IPS-15b (cell line): Measurements from ENCODE around the gene SNRK.

ENCODE experiments used
- H3K27me3 ChIP-seq: one replicate; pipeline ENCODE4 v1.6.1; 2013; ENCODE audit warnings: low read length; ENCODE audit not compliant: control insufficient read depth, insufficient read depth
- H3K36me3 ChIP-seq: one replicate; pipeline ENCODE4 v1.6.1; 2013; ENCODE audit warnings: low read length; ENCODE audit not compliant: control insufficient read depth, insufficient read depth
- H3K4me1 ChIP-seq: one replicate; pipeline ENCODE4 v1.6.1; 2013; ENCODE audit warnings: mild to moderate bottlenecking, low read length; ENCODE audit not compliant: control insufficient read depth, insufficient read depth
- H3K4me3 ChIP-seq: one replicate; pipeline ENCODE4 v1.5.1; 2013; ENCODE audit warnings: low read depth, low read length
- H3K9ac ChIP-seq: one replicate; pipeline ENCODE4 v1.6.1; 2013; ENCODE audit warnings: low read depth, mild to moderate bottlenecking, low read length
- H3K9me3 ChIP-seq: one replicate; pipeline ENCODE4 v1.6.1; 2013; ENCODE audit warnings: mild to moderate bottlenecking, low read length; ENCODE audit not compliant: control insufficient read depth, insufficient read depth

Gene SNRK

GRCh38 chr3:43290956-43291355 is 4.6 kb downstream of the SNRK start:
- no peaks in the 10 kb centered on the region for H3K36me3 ChIP-seq
- H3K9ac ChIP-seq = no peak overlapping the region
- H3K27me3 ChIP-seq = peaks cover 4% of the 10 kb centered on the region
- H3K9me3 ChIP-seq = no peaks in the 10 kb centered on the region
- peaks cover 2% of the 10 kb centered on the region for H3K4me1 ChIP-seq
- H3K4me3 ChIP-seq = no peak overlapping the region

- Histone ChIP-seq H3K4me1 (peaks cover 2% of the 10 kb centered on the region), H3K9ac (no peak overlapping the region), H3K4me3 (no peak overlapping the region), H3K9me3 (no peaks in the 10 kb centered on the region), H3K27me3 (peaks cover 4% of the 10 kb centered on the region), H3K36me3 (no peaks in the 10 kb centered on the region)
Measured at GRCh38 chr3:43291546-43291945, 5.2 kb downstream of the SNRK start.

- no peak overlapping the region for H3K4me3 ChIP-seq
- H3K9me3 ChIP-seq = no peaks in the 10 kb centered on the region
- H3K27me3 ChIP-seq = no peaks in the 10 kb centered on the region
- no peaks in the 10 kb centered on the region for H3K36me3 ChIP-seq
- H3K9ac ChIP-seq = no peak overlapping the region
- H3K4me1 ChIP-seq = no peaks in the 10 kb centered on the region
Measured at GRCh38 chr3:43294975-43295374, 8.6 kb downstream of the SNRK start.

- Histone ChIP-seq H3K36me3 (no peaks in the 10 kb centered on the region), H3K4me3 (no peak overlapping the region), H3K9ac (no peak overlapping the region), H3K4me1 (no peaks in the 10 kb centered on the region), H3K27me3 (no peaks in the 10 kb centered on the region), H3K9me3 (no peaks in the 10 kb centered on the region)
Measured at GRCh38 chr3:43296565-43296964, 10.2 kb downstream of the SNRK start.

- Histone ChIP-seq H3K9ac (no peak overlapping the region), H3K9me3 (no peaks in the 10 kb centered on the region), H3K4me1 (no peaks in the 10 kb centered on the region), H3K4me3 (no peak overlapping the region), H3K36me3 (no peaks in the 10 kb centered on the region), H3K27me3 (no peaks in the 10 kb centered on the region)
Measured at GRCh38 chr3:43298292-43298691, 12.0 kb downstream of the SNRK start.

GRCh38 chr3:43298761-43299160 is 12.4 kb downstream of the SNRK start:
- Histone ChIP-seq H3K27me3 (no peaks in the 10 kb centered on the region), H3K36me3 (no peaks in the 10 kb centered on the region), H3K4me1 (no peaks in the 10 kb centered on the region), H3K9ac (no peak overlapping the region), H3K4me3 (no peak overlapping the region), H3K9me3 (no peaks in the 10 kb centered on the region)

GRCh38 chr3:43302116-43302880 is 16.0 kb downstream of the SNRK start:
- Histone ChIP-seq H3K36me3 (no peaks in the 10 kb centered on the region), H3K9me3 (no peaks in the 10 kb centered on the region), H3K4me1 (no peaks in the 10 kb centered on the region), H3K9ac (no peak overlapping the region), H3K27me3 (no peaks in the 10 kb centered on the region), H3K4me3 (no peak overlapping the region)

GRCh38 chr3:43304126-43304525 is 17.8 kb downstream of the SNRK start:
- no peak overlapping the region for H3K9ac ChIP-seq
- no peaks in the 10 kb centered on the region for H3K9me3 ChIP-seq
- H3K27me3 ChIP-seq = no peaks in the 10 kb centered on the region
- H3K36me3 ChIP-seq = no peaks in the 10 kb centered on the region
- no peaks in the 10 kb centered on the region for H3K4me1 ChIP-seq
- no peak overlapping the region for H3K4me3 ChIP-seq

- H3K4me3 ChIP-seq = no peak overlapping the region
- no peak overlapping the region for H3K9ac ChIP-seq
- H3K36me3 ChIP-seq = no peaks in the 10 kb centered on the region
- no peaks in the 10 kb centered on the region for H3K9me3 ChIP-seq
- H3K27me3 ChIP-seq = no peaks in the 10 kb centered on the region
- H3K4me1 ChIP-seq = no peaks in the 10 kb centered on the region
Measured at GRCh38 chr3:43307226-43307625, 20.9 kb downstream of the SNRK start.

GRCh38 chr3:43307649-43308048 is 21.3 kb downstream of the SNRK start:
- H3K4me1 ChIP-seq = no peaks in the 10 kb centered on the region
- H3K36me3 ChIP-seq = no peaks in the 10 kb centered on the region
- no peak overlapping the region for H3K4me3 ChIP-seq
- no peaks in the 10 kb centered on the region for H3K27me3 ChIP-seq
- no peak overlapping the region for H3K9ac ChIP-seq
- no peaks in the 10 kb centered on the region for H3K9me3 ChIP-seq

GRCh38 chr3:43309372-43310305 is 23.3 kb downstream of the SNRK start:
- Histone ChIP-seq H3K4me1 (no peaks in the 10 kb centered on the region), H3K27me3 (no peaks in the 10 kb centered on the region), H3K9me3 (no peaks in the 10 kb centered on the region), H3K9ac (no peak overlapping the region), H3K4me3 (no peak overlapping the region), H3K36me3 (no peaks in the 10 kb centered on the region)
